Hepatic stellate cell (primary cell): ENCODE measurements around the gene SLC22A23.
A peak's percentile ranks its signal among the peaks of the same experiment; 100 is the strongest.

Source experiments
- DNase-seq: peaks from one replicate; pipeline ENCODE4 v3.0.0; 2011; ENCODE audit warnings: low spot score

The SLC22A23 gene

GRCh38 chr6:3443221-3443515 is 13.7 kb downstream of the SLC22A23 start:
- DNase-seq, result no peak

- DNase-seq, result peak; percentile 38
These were observed 14.2 kb downstream of the SLC22A23 start for GRCh38 chr6:3442431-3443220.

DNA sequence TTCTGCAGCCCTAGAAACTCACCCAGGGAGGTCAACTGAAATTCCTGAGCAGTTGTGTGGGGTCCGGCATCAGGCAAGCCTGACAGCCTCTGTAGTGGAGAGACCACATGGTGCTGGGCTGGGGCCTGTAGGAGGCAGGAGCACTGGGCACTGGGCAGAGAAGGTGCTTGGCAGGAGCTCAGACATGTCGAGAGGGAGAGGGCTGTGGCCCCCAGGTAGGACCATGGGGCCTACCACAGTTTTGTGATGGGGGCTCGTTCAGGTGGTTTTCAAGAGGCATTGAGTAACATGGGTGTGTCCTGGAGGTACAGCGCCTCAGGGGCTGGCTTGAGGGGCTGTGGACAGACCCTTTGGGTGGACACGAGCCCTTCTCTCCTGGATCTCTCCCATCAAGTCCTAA is 15.9 kb downstream of the SLC22A23 start:
- no peak for DNase-seq

GRCh38 chr6:3439961-3440360 is 16.9 kb downstream of the SLC22A23 start:
- no peak for DNase-seq

- peak; percentile 74 for DNase-seq
These were observed 18.4 kb downstream of the SLC22A23 start for GRCh38 chr6:3438190-3439167.

GRCh38 chr6:3433005-3433404 is 23.8 kb downstream of the SLC22A23 start:
- DNase-seq, result no peak

GRCh38 chr6:3432416-3432815 is 24.4 kb downstream of the SLC22A23 start:
- no peak for DNase-seq

DNA sequence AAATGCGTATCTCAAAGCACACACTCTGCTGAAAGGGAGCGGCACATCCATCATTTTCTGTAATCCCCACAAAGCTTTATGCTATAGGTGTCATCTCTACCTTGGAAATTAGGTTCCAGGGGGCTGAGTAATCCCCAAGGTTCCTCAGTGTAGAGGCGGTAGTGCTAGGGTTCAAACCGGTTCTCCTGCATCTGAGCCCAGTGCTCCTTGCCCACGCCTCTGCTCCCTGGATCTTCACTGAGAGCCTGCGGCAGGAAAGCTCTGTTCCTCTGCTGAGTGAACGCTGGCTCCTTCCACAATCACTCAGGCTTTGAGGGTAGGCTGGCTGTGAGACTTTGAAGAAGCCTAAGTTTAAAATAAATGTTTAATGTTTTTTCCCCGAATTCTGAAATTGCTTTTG is 24.9 kb downstream of the SLC22A23 start:
- DNase-seq, result no peak

GRCh38 chr6:3429211-3429610 is 27.6 kb downstream of the SLC22A23 start:
- no peak for DNase-seq

- DNase-seq, result no peak
These were observed 28.1 kb downstream of the SLC22A23 start for GRCh38 chr6:3428700-3429099.

DNA sequence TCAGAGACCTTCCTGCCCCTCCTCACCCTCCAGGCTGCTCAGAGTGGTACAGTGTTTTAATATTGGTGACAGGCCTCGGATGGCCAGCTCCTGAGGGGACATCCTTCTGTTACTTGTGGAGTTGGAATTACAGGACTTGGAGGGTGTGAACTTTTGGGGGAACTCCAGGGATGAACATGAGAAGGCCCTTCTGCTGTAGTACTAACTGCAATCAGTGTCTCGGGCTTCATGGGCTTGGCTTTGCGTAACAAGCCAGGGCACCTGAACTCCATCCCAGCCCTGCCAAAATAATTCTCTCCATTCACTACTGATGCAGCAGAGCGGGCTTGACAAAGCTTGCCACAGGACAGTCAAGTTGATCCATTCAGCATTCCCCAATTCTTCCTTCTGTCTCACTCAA is 28.6 kb downstream of the SLC22A23 start:
- DNase-seq, result no peak

- no peak for DNase-seq
These were observed 29.2 kb downstream of the SLC22A23 start for GRCh38 chr6:3427687-3428085.

- DNase-seq, result no peak
These were observed 29.7 kb downstream of the SLC22A23 start for GRCh38 chr6:3426927-3427686.

GRCh38 chr6:3426091-3426926 is 30.5 kb downstream of the SLC22A23 start:
- DNase-seq, result no peak

GRCh38 chr6:3425574-3425973 is 31.3 kb downstream of the SLC22A23 start:
- no peak for DNase-seq

- no peak for DNase-seq
These were observed 32.5 kb downstream of the SLC22A23 start for GRCh38 chr6:3424185-3424927.

GRCh38 chr6:3423439-3424184 is 33.2 kb downstream of the SLC22A23 start:
- no peak for DNase-seq

GRCh38 chr6:3422435-3423070 is 34.3 kb downstream of the SLC22A23 start:
- DNase-seq, result no peak

DNA sequence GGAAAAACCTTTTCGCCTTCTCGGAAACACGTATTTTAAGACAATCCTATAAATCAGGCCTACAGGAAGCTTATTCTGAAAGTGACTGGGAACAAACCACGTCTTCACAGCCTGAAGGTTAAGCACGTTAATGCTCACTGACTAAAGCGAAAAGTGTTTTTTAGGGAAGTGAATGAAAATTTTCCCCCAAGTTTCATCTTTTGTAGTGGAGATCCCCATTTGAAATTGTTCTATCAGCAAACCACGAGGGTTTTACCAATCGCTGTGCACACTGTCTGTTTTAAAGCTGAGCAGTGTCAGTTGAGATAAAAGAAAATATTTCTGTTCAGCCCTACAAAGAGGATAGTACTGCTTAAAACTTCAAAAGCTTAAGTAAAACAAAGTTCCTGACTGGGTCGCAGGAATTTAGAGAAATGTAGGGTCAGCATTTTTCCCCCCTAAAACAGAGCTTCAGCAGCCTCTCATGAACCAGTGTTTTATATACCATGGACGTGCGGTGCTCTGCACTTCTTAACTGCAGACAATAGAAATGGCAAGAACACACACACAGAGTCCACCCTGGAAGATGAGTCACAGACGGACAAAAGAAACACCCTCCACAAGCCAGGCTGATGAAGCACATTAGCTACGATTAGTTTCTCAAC is 34.9 kb downstream of the SLC22A23 start:
- no peak for DNase-seq
